ENCODE data around the gene KHNYN.
A peak's percentile ranks its signal among the peaks of the same experiment; 100 is the strongest.

KHNYN gene

DNA sequence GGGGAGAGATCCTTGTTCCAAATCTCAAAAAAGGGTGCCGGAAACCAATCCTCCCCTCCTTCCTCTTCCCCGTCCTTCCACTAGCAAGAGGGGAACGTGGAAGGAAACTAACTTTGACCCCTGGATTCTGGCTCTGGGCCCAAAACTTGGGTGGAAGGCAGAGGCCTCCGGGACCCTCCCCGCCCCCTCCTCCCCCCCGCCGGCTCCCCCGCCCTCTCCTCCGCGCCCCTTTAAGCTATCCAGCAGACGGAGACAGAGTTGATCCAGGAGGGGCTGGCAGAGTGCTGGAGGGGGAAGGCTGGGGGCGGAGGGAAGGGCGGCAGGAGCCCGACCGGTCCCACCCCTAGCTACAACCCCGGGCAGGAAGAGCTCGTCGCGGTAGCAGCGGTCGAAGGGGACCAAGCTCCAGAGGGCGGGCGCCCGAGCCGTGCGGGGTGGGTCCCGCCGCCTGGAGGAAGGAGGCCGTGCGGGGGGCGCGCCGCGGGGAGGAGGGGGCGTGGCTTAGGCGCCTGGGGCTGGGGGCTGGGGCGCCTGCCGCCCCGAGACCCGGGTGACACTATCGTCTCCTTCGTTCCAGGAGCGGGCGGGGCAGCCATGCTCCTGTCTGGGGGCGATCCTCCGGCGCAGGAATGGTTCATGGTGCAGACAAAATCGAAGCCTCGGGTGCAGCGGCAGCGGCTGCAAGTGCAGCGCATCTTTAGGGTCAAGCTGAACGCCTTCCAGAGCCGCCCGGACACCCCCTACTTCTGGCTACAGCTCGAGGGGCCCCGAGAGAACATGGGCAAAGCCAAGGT, 30.9 kb upstream of the KHNYN start, which contains the start of gene NYNRIN (continued):
- TF ChIP-seq, protein P1, sequence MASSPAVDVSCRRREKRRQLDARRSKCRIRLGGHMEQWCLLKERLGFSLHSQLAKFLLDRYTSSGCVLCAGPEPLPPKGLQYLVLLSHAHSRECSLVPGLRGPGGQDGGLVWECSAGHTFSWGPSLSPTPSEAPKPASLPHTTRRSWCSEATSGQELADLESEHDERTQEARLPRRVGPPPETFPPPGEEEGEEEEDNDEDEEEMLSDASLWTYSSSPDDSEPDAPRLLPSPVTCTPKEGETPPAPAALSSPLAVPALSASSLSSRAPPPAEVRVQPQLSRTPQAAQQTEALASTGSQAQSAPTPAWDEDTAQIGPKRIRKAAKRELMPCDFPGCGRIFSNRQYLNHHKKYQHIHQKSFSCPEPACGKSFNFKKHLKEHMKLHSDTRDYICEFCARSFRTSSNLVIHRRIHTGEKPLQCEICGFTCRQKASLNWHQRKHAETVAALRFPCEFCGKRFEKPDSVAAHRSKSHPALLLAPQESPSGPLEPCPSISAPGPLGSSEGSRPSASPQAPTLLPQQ (tag by site-specific recombination; IDR thresholded peaks at IDR 0.05), result peak; percentile 98
- TF ChIP-seq KLF1 (tag by site-specific recombination; IDR thresholded peaks at IDR 0.05), result peak; percentile 48
- no peak for TF ChIP-seq GLI4 (tag by site-specific recombination; IDR thresholded peaks at IDR 0.05)
- TF ChIP-seq SP3 (tag by site-specific recombination; IDR thresholded peaks at IDR 0.05), result peak; percentile 71
- TF ChIP-seq, protein P2, sequence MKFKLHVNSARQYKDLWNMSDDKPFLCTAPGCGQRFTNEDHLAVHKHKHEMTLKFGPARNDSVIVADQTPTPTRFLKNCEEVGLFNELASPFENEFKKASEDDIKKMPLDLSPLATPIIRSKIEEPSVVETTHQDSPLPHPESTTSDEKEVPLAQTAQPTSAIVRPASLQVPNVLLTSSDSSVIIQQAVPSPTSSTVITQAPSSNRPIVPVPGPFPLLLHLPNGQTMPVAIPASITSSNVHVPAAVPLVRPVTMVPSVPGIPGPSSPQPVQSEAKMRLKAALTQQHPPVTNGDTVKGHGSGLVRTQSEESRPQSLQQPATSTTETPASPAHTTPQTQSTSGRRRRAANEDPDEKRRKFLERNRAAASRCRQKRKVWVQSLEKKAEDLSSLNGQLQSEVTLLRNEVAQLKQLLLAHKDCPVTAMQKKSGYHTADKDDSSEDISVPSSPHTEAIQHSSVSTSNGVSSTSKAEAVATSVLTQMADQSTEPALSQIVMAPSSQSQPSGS (tag by site-specific recombination; IDR thresholded peaks at IDR 0.05; ENCODE audit: low read depth), result no peak
- no peak for TF ChIP-seq ZNF248 (tag by site-specific recombination; IDR thresholded peaks at IDR 0.05)
- TF ChIP-seq, protein P3, sequence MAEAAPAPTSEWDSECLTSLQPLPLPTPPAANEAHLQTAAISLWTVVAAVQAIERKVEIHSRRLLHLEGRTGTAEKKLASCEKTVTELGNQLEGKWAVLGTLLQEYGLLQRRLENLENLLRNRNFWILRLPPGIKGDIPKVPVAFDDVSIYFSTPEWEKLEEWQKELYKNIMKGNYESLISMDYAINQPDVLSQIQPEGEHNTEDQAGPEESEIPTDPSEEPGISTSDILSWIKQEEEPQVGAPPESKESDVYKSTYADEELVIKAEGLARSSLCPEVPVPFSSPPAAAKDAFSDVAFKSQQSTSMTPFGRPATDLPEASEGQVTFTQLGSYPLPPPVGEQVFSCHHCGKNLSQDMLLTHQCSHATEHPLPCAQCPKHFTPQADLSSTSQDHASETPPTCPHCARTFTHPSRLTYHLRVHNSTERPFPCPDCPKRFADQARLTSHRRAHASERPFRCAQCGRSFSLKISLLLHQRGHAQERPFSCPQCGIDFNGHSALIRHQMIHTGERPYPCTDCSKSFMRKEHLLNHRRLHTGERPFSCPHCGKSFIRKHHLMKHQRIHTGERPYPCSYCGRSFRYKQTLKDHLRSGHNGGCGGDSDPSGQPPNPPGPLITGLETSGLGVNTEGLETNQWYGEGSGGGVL (tag by site-specific recombination; IDR thresholded peaks at IDR 0.05), result peak; percentile 85
- TF ChIP-seq, protein P4, sequence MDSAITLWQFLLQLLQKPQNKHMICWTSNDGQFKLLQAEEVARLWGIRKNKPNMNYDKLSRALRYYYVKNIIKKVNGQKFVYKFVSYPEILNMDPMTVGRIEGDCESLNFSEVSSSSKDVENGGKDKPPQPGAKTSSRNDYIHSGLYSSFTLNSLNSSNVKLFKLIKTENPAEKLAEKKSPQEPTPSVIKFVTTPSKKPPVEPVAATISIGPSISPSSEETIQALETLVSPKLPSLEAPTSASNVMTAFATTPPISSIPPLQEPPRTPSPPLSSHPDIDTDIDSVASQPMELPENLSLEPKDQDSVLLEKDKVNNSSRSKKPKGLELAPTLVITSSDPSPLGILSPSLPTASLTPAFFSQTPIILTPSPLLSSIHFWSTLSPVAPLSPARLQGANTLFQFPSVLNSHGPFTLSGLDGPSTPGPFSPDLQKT (IDR thresholded peaks at IDR 0.05; ENCODE audit: borderline replicate concordance, low read depth, low read length), result no peak
- TF ChIP-seq, protein P5, sequence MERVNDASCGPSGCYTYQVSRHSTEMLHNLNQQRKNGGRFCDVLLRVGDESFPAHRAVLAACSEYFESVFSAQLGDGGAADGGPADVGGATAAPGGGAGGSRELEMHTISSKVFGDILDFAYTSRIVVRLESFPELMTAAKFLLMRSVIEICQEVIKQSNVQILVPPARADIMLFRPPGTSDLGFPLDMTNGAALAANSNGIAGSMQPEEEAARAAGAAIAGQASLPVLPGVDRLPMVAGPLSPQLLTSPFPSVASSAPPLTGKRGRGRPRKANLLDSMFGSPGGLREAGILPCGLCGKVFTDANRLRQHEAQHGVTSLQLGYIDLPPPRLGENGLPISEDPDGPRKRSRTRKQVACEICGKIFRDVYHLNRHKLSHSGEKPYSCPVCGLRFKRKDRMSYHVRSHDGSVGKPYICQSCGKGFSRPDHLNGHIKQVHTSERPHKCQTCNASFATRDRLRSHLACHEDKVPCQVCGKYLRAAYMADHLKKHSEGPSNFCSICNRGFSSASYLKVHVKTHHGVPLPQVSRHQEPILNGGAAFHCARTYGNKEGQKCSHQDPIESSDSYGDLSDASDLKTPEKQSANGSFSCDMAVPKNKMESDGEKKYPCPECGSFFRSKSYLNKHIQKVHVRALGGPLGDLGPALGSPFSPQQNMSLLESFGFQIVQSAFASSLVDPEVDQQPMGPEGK (tag by site-specific recombination; IDR thresholded peaks at IDR 0.05), result peak; percentile 65
- TF ChIP-seq GLIS1 (tag by site-specific recombination; IDR thresholded peaks at IDR 0.05), result peak; percentile 74
- no peak for TF ChIP-seq IKZF3 (tag by site-specific recombination; IDR thresholded peaks at IDR 0.05)
- TF ChIP-seq ZNF707 (tag by site-specific recombination; IDR thresholded peaks at IDR 0.05), result no peak
- TF ChIP-seq, protein P6, sequence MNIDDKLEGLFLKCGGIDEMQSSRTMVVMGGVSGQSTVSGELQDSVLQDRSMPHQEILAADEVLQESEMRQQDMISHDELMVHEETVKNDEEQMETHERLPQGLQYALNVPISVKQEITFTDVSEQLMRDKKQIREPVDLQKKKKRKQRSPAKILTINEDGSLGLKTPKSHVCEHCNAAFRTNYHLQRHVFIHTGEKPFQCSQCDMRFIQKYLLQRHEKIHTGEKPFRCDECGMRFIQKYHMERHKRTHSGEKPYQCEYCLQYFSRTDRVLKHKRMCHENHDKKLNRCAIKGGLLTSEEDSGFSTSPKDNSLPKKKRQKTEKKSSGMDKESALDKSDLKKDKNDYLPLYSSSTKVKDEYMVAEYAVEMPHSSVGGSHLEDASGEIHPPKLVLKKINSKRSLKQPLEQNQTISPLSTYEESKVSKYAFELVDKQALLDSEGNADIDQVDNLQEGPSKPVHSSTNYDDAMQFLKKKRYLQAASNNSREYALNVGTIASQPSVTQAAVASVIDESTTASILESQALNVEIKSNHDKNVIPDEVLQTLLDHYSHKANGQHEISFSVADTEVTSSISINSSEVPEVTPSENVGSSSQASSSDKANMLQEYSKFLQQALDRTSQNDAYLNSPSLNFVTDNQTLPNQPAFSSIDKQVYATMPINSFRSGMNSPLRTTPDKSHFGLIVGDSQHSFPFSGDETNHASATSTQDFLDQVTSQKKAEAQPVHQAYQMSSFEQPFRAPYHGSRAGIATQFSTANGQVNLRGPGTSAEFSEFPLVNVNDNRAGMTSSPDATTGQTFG (tag by site-specific recombination; IDR thresholded peaks at IDR 0.05; ENCODE audit: borderline replicate concordance), result no peak
- no peak for TF ChIP-seq BCL11A (tag by site-specific recombination; IDR thresholded peaks at IDR 0.05; ENCODE audit: low read depth)
- TF ChIP-seq ZNF510 (tag by site-specific recombination; IDR thresholded peaks at IDR 0.05; ENCODE audit: insufficient replicate concordance), result no peak
- TF ChIP-seq ZNF785 (tag by site-specific recombination; IDR thresholded peaks at IDR 0.05), result no peak
- 0 out of 2 replicates have a peak, but pooled peaks have one; percentile 67 for TF ChIP-seq ZNF335 (tag by site-specific recombination; conservative IDR thresholded peaks at IDR 0.05)
- TF ChIP-seq ZNF114 (tag by site-specific recombination; IDR thresholded peaks at IDR 0.05), result no peak
- TF ChIP-seq, protein P7, sequence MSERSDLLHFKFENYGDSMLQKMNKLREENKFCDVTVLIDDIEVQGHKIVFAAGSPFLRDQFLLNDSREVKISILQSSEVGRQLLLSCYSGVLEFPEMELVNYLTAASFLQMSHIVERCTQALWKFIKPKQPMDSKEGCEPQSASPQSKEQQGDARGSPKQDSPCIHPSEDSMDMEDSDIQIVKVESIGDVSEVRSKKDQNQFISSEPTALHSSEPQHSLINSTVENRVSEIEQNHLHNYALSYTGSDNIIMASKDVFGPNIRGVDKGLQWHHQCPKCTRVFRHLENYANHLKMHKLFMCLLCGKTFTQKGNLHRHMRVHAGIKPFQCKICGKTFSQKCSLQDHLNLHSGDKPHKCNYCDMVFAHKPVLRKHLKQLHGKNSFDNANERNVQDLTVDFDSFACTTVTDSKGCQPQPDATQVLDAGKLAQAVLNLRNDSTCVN (tag by site-specific recombination; optimal IDR thresholded peaks at IDR 0.05), result peak; percentile 52

All from HEK293 (cell line).